HFF-Myc (cell line): ENCODE results near the gene CAMSAP2.

Experiments
- DNase-seq: peaks from one replicate; pipeline ENCODE4 v3.0.0-alpha.2; 2011; ENCODE audit warnings: low read depth; ENCODE audit errors: extremely low read depth
- H3K4me3 ChIP-seq: replicated peaks from 2 replicates; pipeline ENCODE4 v1.5.1; 2011; ENCODE audit warnings: low read depth, mild to moderate bottlenecking, control low read depth, low read length
- CTCF ChIP-seq: IDR thresholded peaks from 2 replicates; pipeline ENCODE4 v1.5.1; 2012; ENCODE audit warnings: mild to moderate bottlenecking, low read depth, low read length, control low read depth; ENCODE audit errors: missing control alignments

Gene CAMSAP2

DNA sequence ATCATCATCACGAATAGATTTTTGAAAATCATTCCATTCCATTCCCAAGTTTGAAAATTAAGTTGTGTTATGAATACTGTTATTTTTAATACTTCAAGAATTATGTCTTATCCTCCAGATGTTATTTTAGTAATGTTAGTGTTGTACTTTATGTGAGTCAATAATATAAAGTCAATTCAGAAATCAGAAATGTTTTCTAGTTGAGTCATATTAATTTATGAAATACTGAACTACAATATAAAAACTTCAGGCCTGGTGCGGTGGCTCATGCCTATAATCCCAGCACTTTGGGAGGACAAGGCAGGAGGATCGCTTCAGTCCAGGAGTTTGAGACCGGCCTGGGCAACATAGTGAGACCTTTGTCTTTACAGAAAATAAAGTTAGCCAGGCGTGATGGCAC is 95.7 kb downstream of the CAMSAP2 start:
- H3K4me3 ChIP-seq = no peak overlapping the region
- TF ChIP-seq CTCF = no peak
- DNase-seq = no peak

DNA sequence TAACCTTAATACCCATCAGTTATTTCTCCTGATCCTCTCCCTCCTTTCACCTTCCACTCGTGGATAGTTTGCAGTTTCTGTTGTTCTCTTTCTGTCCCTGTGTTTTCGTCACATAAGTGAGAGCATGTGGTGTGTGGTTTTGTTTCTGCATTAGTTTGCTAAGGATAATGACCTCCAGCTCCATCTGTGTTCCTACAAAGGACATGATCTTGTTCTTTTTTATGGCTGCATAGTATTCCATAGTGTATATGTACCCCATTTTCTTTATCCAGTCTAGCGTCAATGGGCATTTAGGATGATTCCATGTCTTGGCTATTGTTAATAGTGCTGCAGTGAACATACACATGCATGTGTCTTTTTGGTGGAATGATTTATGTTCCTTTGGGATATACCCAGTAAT is 97.5 kb downstream of the CAMSAP2 start:
- no peak overlapping the region for H3K4me3 ChIP-seq
- no peak for DNase-seq
- no peak for TF ChIP-seq CTCF

GRCh38 chr1:200837931-200838571 is 99.4 kb downstream of the CAMSAP2 start:
- DNase-seq = peak; percentile 4
- H3K4me3 ChIP-seq = no peak overlapping the region
- TF ChIP-seq CTCF = no peak

- no peak for DNase-seq
- TF ChIP-seq CTCF = no peak
- H3K4me3 ChIP-seq = no peak overlapping the region
Measured at GRCh38 chr1:200838676-200839445, 100.2 kb downstream of the CAMSAP2 start.

GRCh38 chr1:200845360-200845759 is 106.7 kb downstream of the CAMSAP2 start:
- no peak overlapping the region for H3K4me3 ChIP-seq
- TF ChIP-seq CTCF = no peak
- DNase-seq = no peak

- TF ChIP-seq CTCF = no peak
- no peak overlapping the region for H3K4me3 ChIP-seq
- no peak for DNase-seq
Measured at GRCh38 chr1:200846398-200846797, 107.7 kb downstream of the CAMSAP2 start.
